ENCODE results near the gene SLC44A1. TPM values are rescaled to one million over a fixed set of nuclear protein-coding genes. Genes with fewer than 3 reads are reported as not detected.

SLC44A1 gene
- polyA plus RNA-seq, 1 of the 3 experiments (the other 2 are of a cell fraction), result 4.5 TPM

DNA sequence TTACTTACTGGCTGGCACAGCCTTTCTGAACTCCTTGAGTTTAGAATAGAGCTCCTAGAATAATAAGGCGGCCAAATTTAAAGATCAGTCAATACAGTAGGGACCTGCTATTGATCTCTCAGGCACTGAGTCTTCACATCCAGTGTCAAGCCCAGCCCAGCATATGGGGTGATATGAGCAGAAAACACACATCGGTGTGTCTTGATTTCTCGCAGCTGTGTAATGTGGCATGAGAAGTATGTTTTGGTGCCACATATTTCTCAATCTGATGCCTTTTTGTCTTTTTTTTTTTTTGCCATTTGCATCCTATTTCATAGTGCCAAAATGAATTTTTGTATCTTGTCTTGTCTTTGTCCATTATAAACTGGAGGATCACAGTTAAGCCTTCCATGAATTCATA is 152.0 kb downstream of the SLC44A1 start:
- H3K79me2 ChIP-seq (ENCODE audit: insufficient read depth), result no peaks in the 10 kb centered on the region
- H3K4me1 ChIP-seq (ENCODE audit: control insufficient read depth in 1 of 2, insufficient read depth in 2 of 2, low read depth in 1 of 2, low read length in 1 of 2), result peaks cover 0 to 6% of the 10 kb centered on the region in 2 experiments; a peak in 2 of 4 replicates
- no peaks in the 10 kb centered on the region for H3F3A ChIP-seq (replicated peaks; ENCODE audit: insufficient read depth)
- no peak overlapping the region for H3K4me2 ChIP-seq
- H2AFZ ChIP-seq (ENCODE audit: low read depth), result no peak overlapping the region
- no peaks in the 10 kb centered on the region for H4K20me1 ChIP-seq (ENCODE audit: insufficient read depth)
- no peak overlapping the region for H3K4me3 ChIP-seq (ENCODE audit: low read depth in 2 of 2, low read length in 1 of 2)
- ChIA-PET POLR2A (interaction anchor here (0.6 kb wide), 1 partner anchor 535 kb away, joined by 3 read pairs; no protein-coding TSS in a partner anchor), CTCF (interaction anchor here (1.0 to 2.3 kb wide), 3 partner anchors 19 to 533 kb away, joined by 5 to 6 read pairs (median 5); no protein-coding TSS in a partner anchor)
- no peaks in the 10 kb centered on the region for H3K27me3 ChIP-seq (ENCODE audit: insufficient read depth)
- no peaks in the 10 kb centered on the region for H3K9me2 ChIP-seq
- TF ChIP-seq, protein P1, sequence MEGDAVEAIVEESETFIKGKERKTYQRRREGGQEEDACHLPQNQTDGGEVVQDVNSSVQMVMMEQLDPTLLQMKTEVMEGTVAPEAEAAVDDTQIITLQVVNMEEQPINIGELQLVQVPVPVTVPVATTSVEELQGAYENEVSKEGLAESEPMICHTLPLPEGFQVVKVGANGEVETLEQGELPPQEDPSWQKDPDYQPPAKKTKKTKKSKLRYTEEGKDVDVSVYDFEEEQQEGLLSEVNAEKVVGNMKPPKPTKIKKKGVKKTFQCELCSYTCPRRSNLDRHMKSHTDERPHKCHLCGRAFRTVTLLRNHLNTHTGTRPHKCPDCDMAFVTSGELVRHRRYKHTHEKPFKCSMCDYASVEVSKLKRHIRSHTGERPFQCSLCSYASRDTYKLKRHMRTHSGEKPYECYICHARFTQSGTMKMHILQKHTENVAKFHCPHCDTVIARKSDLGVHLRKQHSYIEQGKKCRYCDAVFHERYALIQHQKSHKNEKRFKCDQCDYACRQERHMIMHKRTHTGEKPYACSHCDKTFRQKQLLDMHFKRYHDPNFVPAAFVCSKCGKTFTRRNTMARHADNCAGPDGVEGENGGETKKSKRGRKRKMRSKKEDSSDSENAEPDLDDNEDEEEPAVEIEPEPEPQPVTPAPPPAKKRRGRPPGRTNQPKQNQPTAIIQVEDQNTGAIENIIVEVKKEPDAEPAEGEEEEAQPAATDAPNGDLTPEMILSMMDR (IDR thresholded peaks at IDR 0.05), result no peak
- TF ChIP-seq RXRA (IDR thresholded peaks at IDR 0.05; ENCODE audit: borderline replicate concordance, low read depth), result no peak
- TF ChIP-seq CHD2 (IDR thresholded peaks at IDR 0.05; ENCODE audit: low read length, partially characterized antibody), result no peak
- no peak for TF ChIP-seq POLR2AphosphoS5 (IDR thresholded peaks at IDR 0.05; ENCODE audit: low read depth, low read length)
- no peak for TF ChIP-seq SIN3A (IDR thresholded peaks at IDR 0.05; ENCODE audit: borderline replicate concordance, low read depth, low read length)
- no peak for TF ChIP-seq MXI1 (IDR thresholded peaks at IDR 0.05; ENCODE audit: low read depth, low read length)
- TF ChIP-seq FOXJ3 (CRISPR knock-in tag; IDR thresholded peaks at IDR 0.05), result no peak
- no peak for TF ChIP-seq NRF1 (IDR thresholded peaks at IDR 0.05; ENCODE audit: low read depth, low read length)
- TF ChIP-seq ELF1 (IDR thresholded peaks at IDR 0.05), result no peak
- H3K27ac ChIP-seq (ENCODE audit: low read depth in 2 of 2, low read length in 1 of 2), result no peak overlapping the region
- DNase-seq, result no peak
- 95% methylated on average over 3 of the region's 3 CpGs for WGBS (ENCODE audit: low lambda C conversion rate)
- no peaks in the 10 kb centered on the region for H3K9me3 ChIP-seq
- H3K9ac ChIP-seq, result no peak overlapping the region
- peaks cover 0 to 6% of the 10 kb centered on the region in 2 experiments for H3K36me3 ChIP-seq (replicated peaks in 1 of 2; ENCODE audit: control insufficient read depth in 1 of 2, insufficient read depth in 2 of 2, low read length in 1 of 2)

DNA sequence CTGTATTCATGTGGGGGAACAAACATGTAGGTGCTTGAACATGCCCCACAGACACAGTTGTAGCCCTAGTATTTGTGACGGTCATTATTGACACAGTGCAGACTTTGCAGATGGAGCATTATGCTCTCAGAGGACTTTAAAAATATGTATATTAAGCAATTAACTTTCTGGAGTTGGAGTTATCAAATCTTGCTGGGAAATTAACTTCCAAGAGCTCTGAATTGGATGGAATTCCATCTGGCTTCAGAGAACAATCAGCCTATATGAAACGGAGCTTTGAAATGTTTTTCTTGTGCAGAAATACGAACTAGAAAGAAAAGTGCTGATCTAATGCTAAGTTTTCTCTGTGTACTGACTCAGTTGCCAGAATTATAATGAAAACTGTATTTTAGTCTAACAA is 152.4 kb downstream of the SLC44A1 start:
- DNase-seq, result no peak
- H3K36me3 ChIP-seq (replicated peaks in 1 of 2; ENCODE audit: control insufficient read depth in 1 of 2, insufficient read depth in 2 of 2, low read length in 1 of 2), result peaks cover 0 to 6% of the 10 kb centered on the region in 2 experiments
- no peaks in the 10 kb centered on the region for H3K9me3 ChIP-seq
- no peaks in the 10 kb centered on the region for H3K9me2 ChIP-seq
- no peaks in the 10 kb centered on the region for H4K20me1 ChIP-seq (ENCODE audit: insufficient read depth)
- H3K27me3 ChIP-seq (ENCODE audit: insufficient read depth), result no peaks in the 10 kb centered on the region
- CTCF ChIA-PET, result interaction anchor here (1.0 to 2.3 kb wide), 4 partner anchors 19 to 533 kb away, joined by 5 to 7 read pairs (median 6); no protein-coding TSS in a partner anchor
- POLR2A ChIA-PET, result no interaction called here
- H3K27ac ChIP-seq (ENCODE audit: low read depth in 2 of 2, low read length in 1 of 2), result no peak overlapping the region
- WGBS (ENCODE audit: low lambda C conversion rate), result 83% methylated on average over 3 of the region's 3 CpGs
- no peak overlapping the region for H3K4me3 ChIP-seq (ENCODE audit: low read depth in 2 of 2, low read length in 1 of 2)
- no peaks in the 10 kb centered on the region for H3F3A ChIP-seq (replicated peaks; ENCODE audit: insufficient read depth)
- TF ChIP-seq RAD21 (IDR thresholded peaks at IDR 0.05; ENCODE audit: low read length) (no peak), JUND (IDR thresholded peaks at IDR 0.05) (no peak), MEF2A (IDR thresholded peaks at IDR 0.05; ENCODE audit: borderline replicate concordance, low read depth) (no peak), TCF12 (IDR thresholded peaks at IDR 0.05) (no peak), EZH2phosphoT487 (IDR thresholded peaks at IDR 0.05; ENCODE audit: borderline replicate concordance, low read depth) (no peak), TAF1 (IDR thresholded peaks at IDR 0.05; ENCODE audit: borderline replicate concordance, low read depth, low read length) (no peak), MXI1 (IDR thresholded peaks at IDR 0.05; ENCODE audit: low read depth, low read length) (no peak), GABPA (IDR thresholded peaks at IDR 0.05; ENCODE audit: low read depth) (no peak), RCOR1 (IDR thresholded peaks at IDR 0.05; ENCODE audit: low read length) (no peak), TEAD4 (IDR thresholded peaks at IDR 0.05; ENCODE audit: borderline replicate concordance, insufficient read depth) (no peak), FOXM1 (IDR thresholded peaks at IDR 0.05; ENCODE audit: low read depth) (no peak), CHD2 (IDR thresholded peaks at IDR 0.05; ENCODE audit: low read length, partially characterized antibody) (no peak), FOSL2 (IDR thresholded peaks at IDR 0.05; ENCODE audit: borderline replicate concordance, low read depth) (no peak), POLR2AphosphoS5 (IDR thresholded peaks at IDR 0.05; ENCODE audit: low read depth, low read length) (no peak), NRF1 (IDR thresholded peaks at IDR 0.05; ENCODE audit: low read depth, low read length) (no peak), EP300 (IDR thresholded peaks at IDR 0.05; ENCODE audit: borderline replicate concordance in 1 of 2, low read depth in 1 of 2, low read length in 1 of 2) (no peak), RXRA (IDR thresholded peaks at IDR 0.05; ENCODE audit: borderline replicate concordance, low read depth) (no peak)
- TF ChIP-seq, protein P2, sequence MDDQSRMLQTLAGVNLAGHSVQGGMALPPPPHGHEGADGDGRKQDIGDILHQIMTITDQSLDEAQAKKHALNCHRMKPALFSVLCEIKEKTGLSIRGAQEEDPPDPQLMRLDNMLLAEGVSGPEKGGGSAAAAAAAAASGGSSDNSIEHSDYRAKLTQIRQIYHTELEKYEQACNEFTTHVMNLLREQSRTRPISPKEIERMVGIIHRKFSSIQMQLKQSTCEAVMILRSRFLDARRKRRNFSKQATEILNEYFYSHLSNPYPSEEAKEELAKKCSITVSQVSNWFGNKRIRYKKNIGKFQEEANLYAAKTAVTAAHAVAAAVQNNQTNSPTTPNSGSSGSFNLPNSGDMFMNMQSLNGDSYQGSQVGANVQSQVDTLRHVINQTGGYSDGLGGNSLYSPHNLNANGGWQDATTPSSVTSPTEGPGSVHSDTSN (IDR thresholded peaks at IDR 0.05), result no peak
- TF ChIP-seq, protein P3, sequence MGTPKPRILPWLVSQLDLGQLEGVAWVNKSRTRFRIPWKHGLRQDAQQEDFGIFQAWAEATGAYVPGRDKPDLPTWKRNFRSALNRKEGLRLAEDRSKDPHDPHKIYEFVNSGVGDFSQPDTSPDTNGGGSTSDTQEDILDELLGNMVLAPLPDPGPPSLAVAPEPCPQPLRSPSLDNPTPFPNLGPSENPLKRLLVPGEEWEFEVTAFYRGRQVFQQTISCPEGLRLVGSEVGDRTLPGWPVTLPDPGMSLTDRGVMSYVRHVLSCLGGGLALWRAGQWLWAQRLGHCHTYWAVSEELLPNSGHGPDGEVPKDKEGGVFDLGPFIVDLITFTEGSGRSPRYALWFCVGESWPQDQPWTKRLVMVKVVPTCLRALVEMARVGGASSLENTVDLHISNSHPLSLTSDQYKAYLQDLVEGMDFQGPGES (IDR thresholded peaks at IDR 0.05; ENCODE audit: low read depth, low read length), result no peak
- TF ChIP-seq, protein P4, sequence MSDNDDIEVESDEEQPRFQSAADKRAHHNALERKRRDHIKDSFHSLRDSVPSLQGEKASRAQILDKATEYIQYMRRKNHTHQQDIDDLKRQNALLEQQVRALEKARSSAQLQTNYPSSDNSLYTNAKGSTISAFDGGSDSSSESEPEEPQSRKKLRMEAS (IDR thresholded peaks at IDR 0.05; ENCODE audit: low read depth), result no peak
- no peak overlapping the region for H3K4me2 ChIP-seq
- no peaks in the 10 kb centered on the region for H3K79me2 ChIP-seq (ENCODE audit: insufficient read depth)
- no peak overlapping the region for H2AFZ ChIP-seq (ENCODE audit: low read depth)
- no peak overlapping the region for H3K9ac ChIP-seq
- peaks cover 0 to 6% of the 10 kb centered on the region in 2 experiments; a peak in 2 of 4 replicates for H3K4me1 ChIP-seq (ENCODE audit: control insufficient read depth in 1 of 2, insufficient read depth in 2 of 2, low read depth in 1 of 2, low read length in 1 of 2)
